Measurements from ENCODE around the gene GJB5. TPM values are rescaled to one million over a fixed set of nuclear protein-coding genes. Genes with fewer than 3 reads are reported as not detected.

The GJB5 gene
- total RNA-seq, 1 experiment from 2014 or later: not detected

DNA sequence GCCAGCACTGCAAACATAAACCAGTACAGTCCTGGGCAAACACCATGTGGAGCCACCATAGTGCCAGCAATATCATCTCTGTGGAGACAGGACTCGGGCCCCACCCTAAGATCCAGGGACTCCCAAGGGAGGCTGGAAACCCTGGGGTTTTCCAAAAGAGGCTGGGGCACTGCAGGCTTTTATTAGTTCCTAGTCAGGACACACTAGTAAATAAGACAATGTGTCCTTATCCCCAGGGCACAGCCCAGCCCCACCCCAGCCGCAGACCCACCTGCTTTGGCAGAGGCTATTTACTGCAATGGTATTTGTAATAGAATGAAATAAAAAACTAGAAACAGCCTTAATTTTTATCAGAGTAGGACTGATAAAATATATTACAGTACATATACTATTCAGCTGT is 25.7 kb downstream of the GJB5 start:
- DNase-seq (ENCODE audit: low read depth, low spot score): no peak
- no peaks in the 10 kb centered on the region for H3K9me3 ChIP-seq (ENCODE audit: control insufficient read depth, insufficient read depth, low read depth, low read length)
- intact Hi-C loops (cut with micrococcal nuclease; ENCODE audit: unreplicated experiment): no loop called here
- ATAC-seq: no peak
- no peak for TF ChIP-seq REST (IDR thresholded peaks at IDR 0.05; ENCODE audit: insufficient read depth in 1 of 2, low read depth in 2 of 2, low read length in 1 of 2)
- no peak for TF ChIP-seq SIN3A (IDR thresholded peaks at IDR 0.05; ENCODE audit: borderline replicate concordance, insufficient read depth, low read depth, low read length)
- no peak for TF ChIP-seq CTCF (IDR thresholded peaks at IDR 0.05)
- TF ChIP-seq TCF7L2 (IDR thresholded peaks at IDR 0.05; ENCODE audit: low read depth, low read length): no peak
- H3K27me3 ChIP-seq (ENCODE audit: control insufficient read depth, insufficient read depth, low read length): peaks cover 3% of the 10 kb centered on the region
- CTCF ChIA-PET: interaction anchor here (0.6 kb wide), 1 partner anchor 72 kb away, joined by 3 read pairs; no protein-coding TSS in a partner anchor
- H3K36me3 ChIP-seq (ENCODE audit: control insufficient read depth, insufficient read depth, low read length): peaks cover 5% of the 10 kb centered on the region; the same call in 1 of the 2 replicates
- POLR2A ChIA-PET: no interaction called here
- in situ Hi-C loops (cut with HindIII; ENCODE audit: low pct_unique_long_range_greater_than_20kb, low sequenced_read_pairs): no loop called here
- no TSS peak for BruUV-seq (replicated peaks)
- peaks cover 5% of the 10 kb centered on the region; the same call in 1 of the 2 replicates for H3K4me1 ChIP-seq (ENCODE audit: control insufficient read depth, insufficient read depth, low read length)
- H3K4me3 ChIP-seq (ENCODE audit: low read depth in 2 of 2, low read length in 2 of 2): no peak overlapping the region
- H3K27ac ChIP-seq (ENCODE audit: low read length): no peak overlapping the region

DNA sequence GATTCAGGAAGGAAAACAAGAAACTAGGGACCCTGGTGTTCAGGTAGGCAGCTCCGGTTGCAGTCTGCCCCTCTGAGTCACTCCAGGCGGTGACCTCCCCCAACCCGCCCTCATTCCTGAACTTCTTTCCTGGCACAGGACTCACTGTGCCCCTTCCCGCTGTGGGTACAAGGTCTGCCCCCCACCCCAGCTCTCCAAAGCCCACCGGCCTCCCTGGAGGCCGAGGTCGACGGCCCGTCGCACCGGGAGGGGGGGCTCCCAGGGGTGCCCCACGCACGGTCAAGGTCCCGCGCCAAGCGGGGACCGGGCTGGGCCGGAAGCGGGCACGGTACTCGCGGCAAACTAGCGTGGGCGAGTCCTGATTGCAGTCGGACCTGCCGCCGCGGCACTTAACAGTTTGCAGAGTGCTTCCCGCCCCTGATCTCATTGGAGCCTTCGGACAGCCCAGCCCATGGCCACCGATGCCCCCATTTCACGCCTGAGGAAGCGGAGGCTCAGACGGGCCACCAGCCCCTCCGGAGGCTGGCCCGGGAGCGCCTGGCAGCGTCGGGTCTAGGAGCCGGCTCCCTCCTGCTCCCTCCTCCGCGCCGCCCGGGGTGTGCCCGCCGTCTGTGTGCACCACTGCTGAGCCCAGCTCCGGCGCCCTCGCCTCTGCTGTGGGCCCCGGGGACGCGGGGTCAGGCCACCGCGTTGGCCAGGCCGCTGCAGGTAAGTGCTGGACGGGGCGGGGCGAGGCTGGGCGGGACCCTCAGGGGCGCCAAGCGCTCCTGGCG is 26.4 kb downstream of the GJB5 start, which contains the start of gene GJB3:
Gene GJB3 (plus strand): TSS at position 144 of the 773 bp plus-strand sequence. CDS start 3,549 bp downstream, outside the sequence.
- DNase-seq (ENCODE audit: low read depth, low spot score) (no peak), ATAC-seq (peak; percentile 77)
- TF ChIP-seq REST (IDR thresholded peaks at IDR 0.05; ENCODE audit: insufficient read depth in 1 of 2, low read depth in 2 of 2, low read length in 1 of 2) (no peak), SIN3A (IDR thresholded peaks at IDR 0.05; ENCODE audit: borderline replicate concordance, insufficient read depth, low read depth, low read length) (no peak), CTCF (IDR thresholded peaks at IDR 0.05) (no peak), POLR2AphosphoS5 (IDR thresholded peaks at IDR 0.05; ENCODE audit: low read depth, low read length) (no peak), TCF7L2 (IDR thresholded peaks at IDR 0.05; ENCODE audit: low read depth, low read length) (no peak)
- H3K4me3 ChIP-seq (ENCODE audit: low read depth in 2 of 2, low read length in 2 of 2): peak within 1 kb of the TSS; percentile 28 to 46
- ChIA-PET CTCF (no interaction called here), POLR2A (no interaction called here)
- peaks cover 3% of the 10 kb centered on the region for H3K27me3 ChIP-seq (ENCODE audit: control insufficient read depth, insufficient read depth, low read length)
- BruUV-seq (replicated peaks): no TSS peak
- in situ Hi-C loops (cut with HindIII; ENCODE audit: low pct_unique_long_range_greater_than_20kb, low sequenced_read_pairs) (no loop called here), intact Hi-C loops (cut with micrococcal nuclease; ENCODE audit: unreplicated experiment) (no loop called here)
- peaks cover 5% of the 10 kb centered on the region; the same call in 1 of the 2 replicates for H3K4me1 ChIP-seq (ENCODE audit: control insufficient read depth, insufficient read depth, low read length)
- H3K9me3 ChIP-seq (ENCODE audit: control insufficient read depth, insufficient read depth, low read depth, low read length): no peaks in the 10 kb centered on the region
- peaks cover 5% of the 10 kb centered on the region; the same call in 1 of the 2 replicates for H3K36me3 ChIP-seq (ENCODE audit: control insufficient read depth, insufficient read depth, low read length)
- H3K27ac ChIP-seq (ENCODE audit: low read length): no peak within 1 kb of the TSS
